ENCODE data around the gene PRKG1. TPM values are rescaled to one million over a fixed set of nuclear protein-coding genes. Genes with fewer than 3 reads are reported as not detected.

Gene PRKG1
- total RNA-seq, 1 donor from 2014 or later, result 4.6 TPM

- no peaks in the 10 kb centered on the region for H3K9me3 Mint-ChIP-seq (ENCODE audit: low read depth)
- peaks cover 29% of the 10 kb centered on the region for H3K27me3 Mint-ChIP-seq
- no peak overlapping the region for H3K4me3 Mint-ChIP-seq (ENCODE audit: low read depth)
- DNase-seq (ENCODE audit: low spot score, unreplicated experiment), result no peak
- H3K27ac Mint-ChIP-seq, result no peak overlapping the region
- peaks cover 7% of the 10 kb centered on the region for H3K4me1 Mint-ChIP-seq (ENCODE audit: low read depth)
- no peaks in the 10 kb centered on the region for H3K36me3 Mint-ChIP-seq (ENCODE audit: insufficient read depth)
- no peak for TF ChIP-seq CTCF (IDR thresholded peaks at IDR 0.05; ENCODE audit: unreplicated experiment)
These were observed 1.6 kb downstream of the PRKG1 start for GRCh38 chr10:51075873-51076229.

GRCh38 chr10:51076299-51076841 is 2.1 kb downstream of the PRKG1 start:
- no peak for DNase-seq (ENCODE audit: low spot score, unreplicated experiment)
- Mint-ChIP-seq H3K4me3 (ENCODE audit: low read depth) (no peak overlapping the region), H3K4me1 (ENCODE audit: low read depth) (peaks cover 7% of the 10 kb centered on the region), H3K27me3 (peaks cover 27% of the 10 kb centered on the region), H3K9me3 (ENCODE audit: low read depth) (no peaks in the 10 kb centered on the region), H3K36me3 (ENCODE audit: insufficient read depth) (no peaks in the 10 kb centered on the region), H3K27ac (no peak overlapping the region)
- no peak for TF ChIP-seq CTCF (IDR thresholded peaks at IDR 0.05; ENCODE audit: unreplicated experiment)

GRCh38 chr10:51077074-51077473 is 2.8 kb downstream of the PRKG1 start:
- Mint-ChIP-seq H3K27ac (no peak overlapping the region), H3K36me3 (ENCODE audit: insufficient read depth) (no peaks in the 10 kb centered on the region), H3K9me3 (ENCODE audit: low read depth) (no peaks in the 10 kb centered on the region), H3K4me3 (ENCODE audit: low read depth) (no peak overlapping the region), H3K27me3 (peaks cover 22% of the 10 kb centered on the region), H3K4me1 (ENCODE audit: low read depth) (peaks cover 7% of the 10 kb centered on the region)
- TF ChIP-seq CTCF (IDR thresholded peaks at IDR 0.05; ENCODE audit: unreplicated experiment), result no peak
- DNase-seq (ENCODE audit: low spot score, unreplicated experiment), result no peak

- no peak for DNase-seq (ENCODE audit: low spot score, unreplicated experiment)
- Mint-ChIP-seq H3K27ac (no peak overlapping the region), H3K4me1 (ENCODE audit: low read depth) (peaks cover 7% of the 10 kb centered on the region), H3K36me3 (ENCODE audit: insufficient read depth) (no peaks in the 10 kb centered on the region), H3K27me3 (peaks cover 21% of the 10 kb centered on the region), H3K4me3 (ENCODE audit: low read depth) (no peak overlapping the region), H3K9me3 (ENCODE audit: low read depth) (no peaks in the 10 kb centered on the region)
- TF ChIP-seq CTCF (IDR thresholded peaks at IDR 0.05; ENCODE audit: unreplicated experiment), result no peak
These were observed 3.2 kb downstream of the PRKG1 start for GRCh38 chr10:51077507-51077906.

- no peak overlapping the region for H3K4me3 Mint-ChIP-seq (ENCODE audit: low read depth)
- H3K4me1 Mint-ChIP-seq (ENCODE audit: low read depth), result peaks cover 10% of the 10 kb centered on the region
- H3K27me3 Mint-ChIP-seq, result peaks cover 14% of the 10 kb centered on the region
These were observed 5.0 kb downstream of the PRKG1 start for GRCh38 chr10:51079331-51079730.

More at GRCh38 chr10:51079331-51079730, 5.0 kb downstream of the PRKG1 start:
- no peaks in the 10 kb centered on the region for H3K9me3 Mint-ChIP-seq (ENCODE audit: low read depth)
- no peak for DNase-seq (ENCODE audit: low spot score, unreplicated experiment)
- H3K36me3 Mint-ChIP-seq (ENCODE audit: insufficient read depth), result no peaks in the 10 kb centered on the region
- H3K27ac Mint-ChIP-seq, result no peak overlapping the region
- no peak for TF ChIP-seq CTCF (IDR thresholded peaks at IDR 0.05; ENCODE audit: unreplicated experiment)

All from progenitor cell of endocrine pancreas (in vitro differentiated cells).